Right lobe of liver (tissue), 6 donors: Measurements from ENCODE around the gene DAAM1. TPM values are rescaled to one million over a fixed set of nuclear protein-coding genes. Genes with fewer than 3 reads are reported as not detected.

Experiments
- ATAC-seq, 4 donors: fragments of 200-7000 bp; cut with Tn5 transposase; one replicate each; pipeline ENCODE4 v1.9.1; 2020; ENCODE audit warnings: mild to moderate bottlenecking in 4 of 4, moderate library complexity in 4 of 4
- DNase-seq, 3 donors: peaks; one replicate each; pipeline ENCODE4 v3.0.0-alpha.2; 2020
- H3K27ac ChIP-seq, 3 donors: fragments of 200-600 bp; one replicate each; pipeline ENCODE4 v1.8.0; 2022
- H3K27me3 ChIP-seq, 2 donors: fragments of 200-600 bp; one replicate each; pipeline ENCODE4 v1.8.0; 2022
- H3K36me3 ChIP-seq, 4 donors: fragments of 200-600 bp; sonication (generic) in 1 of 4; one replicate each; pipeline versions ENCODE4 v1.5.1 to v1.8.0; 2017 to 2022; ENCODE audit warnings: control low read depth in 1 of 4
- H3K4me1 ChIP-seq, 4 donors: fragments of 200-600 bp; sonication (generic) in 1 of 4; one replicate each; pipeline versions ENCODE4 v1.5.1 to v1.8.0; 2017 to 2022; ENCODE audit warnings: control low read depth in 1 of 4
- H3K4me3 ChIP-seq, 3 donors: fragments of 200-600 bp; one replicate each; pipeline ENCODE4 v1.8.0; 2022
- H3K9me3 ChIP-seq, 4 donors: fragments of 200-600 bp; sonication (generic) in 1 of 4; one replicate each; pipeline versions ENCODE4 v1.5.1 to v1.8.0; 2017 to 2022; ENCODE audit warnings: control low read depth in 1 of 4
- POLR2A ChIP-seq: fragments of 450-650 bp; IDR thresholded peaks from one replicate; pipeline ENCODE4 v1.6.1; 2017; ENCODE audit warnings: antibody characterized with exemption, mild to moderate bottlenecking
- WGBS: methylation state at CpG from one replicate; pipeline ENCODE4 v1.1.6; 2018; ENCODE audit warnings: low coverage, low lambda C conversion rate; ENCODE audit not compliant: insufficient coverage; ENCODE audit errors: missing lambda C conversion rate; 5-methylcytosine and 5-hydroxymethylcytosine counted together
- intact Hi-C, 2 donors: fragments of 100-400 bp; cut with DNase I; formaldehyde crosslinking; loops; one replicate each; pipeline versions ENCODE4 v1.11.2 to v1.14.1; 2022
- total RNA-seq, 6 experiments: library from RNA; depleted of rRNA in 2 of 6; stranded (reverse); fragments of >200 nt in 2 of 6; fragmentation: NEBNext Ultra II Directional in 3 of 6; extraction: Animal tissue kit (Norgen Biotek cat#: 25700) in 3 of 6; gene quantifications; one replicate each; pipeline versions ENCODE4 v1.1.0 to v1.2.4, GENCODE V29; 2016 to 2023
- TF ChIP-seq, protein P1 (sequence below), 4 donors: fragments of 200-600 bp in 3 of 4; fragments of 450-650 bp in 1 of 4; IDR thresholded peaks; one replicate each; pipeline versions ENCODE4 v1.5.1 to v1.8.0; 2016 to 2022; ENCODE audit warnings: antibody characterized with exemption in 4 of 4, mild to moderate bottlenecking in 2 of 4
- donor health status: DM: no; HTN: yes; CAD: no.
- donor health status: DM: no; HTN: no; CAD: no.
- donor health status: DM: no; HTN: no; CAD: no.
- donor health status: DM: no; HTN: yes; CAD: no.
- donor health status: DM: no; HTN: yes; CAD: no.

DAAM1 gene
- total RNA-seq, 6 experiments from 2014 or later = 17.2 to 43.6 (median 25.3) TPM

GRCh38 chr14:59187802-59188460 is 536 bp upstream of the DAAM1 start:
- intact Hi-C loops = no loop called here
- Histone ChIP-seq H3K36me3 (no peaks in the 10 kb centered on the region), H3K9me3 (no peaks in the 10 kb centered on the region), H3K4me3 (peak overlapping the region; percentile 75 to 91 (median 85)), H3K4me1 (peaks cover 0 to 19% (median 0%) of the 10 kb centered on the region in 4 donors), H3K27ac (peak overlapping the region; percentile 83 to 87 (median 84)), H3K27me3 (no peaks in the 10 kb centered on the region)
- ATAC-seq (peak; percentile 0 to 30 (median 1)), DNase-seq (peak; percentile 34 to 59 (median 54))
- WGBS = 0% methylated on average over 26 of the region's 43 CpGs
- TF ChIP-seq, protein P1, sequence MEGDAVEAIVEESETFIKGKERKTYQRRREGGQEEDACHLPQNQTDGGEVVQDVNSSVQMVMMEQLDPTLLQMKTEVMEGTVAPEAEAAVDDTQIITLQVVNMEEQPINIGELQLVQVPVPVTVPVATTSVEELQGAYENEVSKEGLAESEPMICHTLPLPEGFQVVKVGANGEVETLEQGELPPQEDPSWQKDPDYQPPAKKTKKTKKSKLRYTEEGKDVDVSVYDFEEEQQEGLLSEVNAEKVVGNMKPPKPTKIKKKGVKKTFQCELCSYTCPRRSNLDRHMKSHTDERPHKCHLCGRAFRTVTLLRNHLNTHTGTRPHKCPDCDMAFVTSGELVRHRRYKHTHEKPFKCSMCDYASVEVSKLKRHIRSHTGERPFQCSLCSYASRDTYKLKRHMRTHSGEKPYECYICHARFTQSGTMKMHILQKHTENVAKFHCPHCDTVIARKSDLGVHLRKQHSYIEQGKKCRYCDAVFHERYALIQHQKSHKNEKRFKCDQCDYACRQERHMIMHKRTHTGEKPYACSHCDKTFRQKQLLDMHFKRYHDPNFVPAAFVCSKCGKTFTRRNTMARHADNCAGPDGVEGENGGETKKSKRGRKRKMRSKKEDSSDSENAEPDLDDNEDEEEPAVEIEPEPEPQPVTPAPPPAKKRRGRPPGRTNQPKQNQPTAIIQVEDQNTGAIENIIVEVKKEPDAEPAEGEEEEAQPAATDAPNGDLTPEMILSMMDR (IDR thresholded peaks at IDR 0.05) = no peak
- no peak for TF ChIP-seq POLR2A

DNA sequence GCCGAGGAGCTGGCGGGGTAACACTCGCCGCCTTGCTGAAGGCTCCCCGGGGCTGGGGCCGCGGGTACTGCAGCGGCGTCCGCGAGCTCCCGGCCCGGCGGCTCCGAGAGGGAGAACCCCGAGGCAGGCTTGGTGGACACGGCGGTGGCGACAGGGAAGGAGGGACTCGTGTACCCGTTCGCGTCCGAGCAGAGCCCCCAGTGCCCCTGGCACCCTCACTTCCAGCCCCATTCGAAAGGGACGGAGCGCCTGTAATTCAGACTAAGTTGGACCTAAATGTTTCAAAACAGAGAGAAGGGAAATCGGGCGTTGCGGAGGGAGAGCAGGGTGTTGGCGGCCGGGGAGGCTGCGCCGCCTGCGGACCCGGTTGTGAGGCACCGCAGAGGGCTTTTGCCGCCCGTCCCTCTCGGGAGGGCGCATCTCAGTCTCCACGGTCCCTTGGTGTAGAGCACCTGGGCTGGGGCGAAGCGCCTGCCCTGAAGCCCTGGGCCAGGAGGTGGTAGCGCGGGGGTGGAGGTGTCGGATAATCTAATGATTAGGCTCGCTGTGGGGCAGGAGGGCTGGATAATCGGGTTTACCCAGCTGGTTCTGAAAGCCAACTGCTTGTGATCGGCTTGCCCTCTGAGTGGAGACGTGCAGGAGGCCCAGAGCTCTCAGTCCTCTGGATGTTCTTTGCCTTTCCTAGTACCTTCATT is 771 bp downstream of the DAAM1 start:
- peak overlapping the region; percentile 75 to 91 (median 85) for H3K4me3 ChIP-seq
- no peaks in the 10 kb centered on the region for H3K9me3 ChIP-seq
- ATAC-seq (peak; percentile 24 to 41 (median 34)), DNase-seq (peak; percentile 52 to 59 (median 58))
- no peaks in the 10 kb centered on the region for H3K27me3 ChIP-seq
- peaks cover 0 to 26% (median 0%) of the 10 kb centered on the region in 4 donors for H3K4me1 ChIP-seq
- intact Hi-C loops = no loop called here
- WGBS = 0% methylated on average over 20 of the region's 51 CpGs
- H3K36me3 ChIP-seq = no peaks in the 10 kb centered on the region
- H3K27ac ChIP-seq = peak overlapping the region; percentile 87 to 94 (median 93)
- TF ChIP-seq POLR2A = no peak
- TF ChIP-seq, protein P1 (IDR thresholded peaks at IDR 0.05) = no peak

- no peaks in the 10 kb centered on the region for H3K27me3 ChIP-seq
- peak overlapping the region; percentile 87 to 94 (median 93) for H3K27ac ChIP-seq
- H3K36me3 ChIP-seq = no peaks in the 10 kb centered on the region
- H3K4me3 ChIP-seq = peak overlapping the region; percentile 75 to 91 (median 85)
- ATAC-seq (peak in 3 of 4 donors; percentile 25 to 50 (median 38)), DNase-seq (peak; percentile 76 to 87 (median 86))
- H3K4me1 ChIP-seq = peaks cover 0 to 33% (median 0%) of the 10 kb centered on the region in 4 donors
- no peak for TF ChIP-seq POLR2A
- TF ChIP-seq, protein P1 (IDR thresholded peaks at IDR 0.05) = no peak
- H3K9me3 ChIP-seq = no peaks in the 10 kb centered on the region
- 11% methylated on average over 19 of the region's 25 CpGs for WGBS
- intact Hi-C loops = no loop called here
These were observed 1.4 kb downstream of the DAAM1 start for GRCh38 chr14:59189786-59190368.

DNA sequence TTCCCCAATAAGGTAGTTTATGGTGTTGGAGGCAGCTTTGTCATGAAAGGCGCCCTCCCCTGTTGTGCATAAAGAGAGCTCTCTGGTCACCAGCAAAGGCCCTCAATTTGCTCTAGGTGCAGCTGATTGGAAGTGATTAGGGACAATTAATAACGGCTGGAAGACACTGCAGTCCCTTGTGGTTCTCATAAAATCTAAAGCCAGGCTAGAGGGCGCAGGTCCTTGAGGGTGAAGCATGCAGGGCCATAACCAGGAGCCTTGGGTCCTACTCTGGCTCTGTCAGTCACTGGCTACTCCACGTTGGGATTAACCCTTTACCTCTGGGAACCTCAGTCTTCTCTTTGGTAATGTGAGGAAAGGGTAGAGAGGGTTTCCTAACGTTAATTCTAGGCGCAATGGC is 1.9 kb downstream of the DAAM1 start:
- DNase-seq (no peak), ATAC-seq (no peak)
- Histone ChIP-seq H3K9me3 (no peaks in the 10 kb centered on the region), H3K4me1 (peaks cover 0 to 35% (median under 1%) of the 10 kb centered on the region in 4 donors), H3K27ac (peak overlapping the region in 2 of 3 donors; percentile 1 to 87), H3K27me3 (no peaks in the 10 kb centered on the region), H3K36me3 (no peaks in the 10 kb centered on the region), H3K4me3 (peak overlapping the region; percentile 75 to 91 (median 85))
- TF ChIP-seq POLR2A = no peak
- TF ChIP-seq, protein P1 (IDR thresholded peaks at IDR 0.05) = no peak
- intact Hi-C loops = no loop called here
- WGBS = 50% methylated on average over 5 of the region's 6 CpGs
